Activated gamma-delta T cell treated with Interleukin-2 at 50 U/mL for 16 hours (primary cell): Measurements from ENCODE around the gene KCNH1.

Source experiments
- DNase-seq: peaks from one replicate; pipeline ENCODE4 v3.0.0-alpha.2; 2020

Gene KCNH1

DNA sequence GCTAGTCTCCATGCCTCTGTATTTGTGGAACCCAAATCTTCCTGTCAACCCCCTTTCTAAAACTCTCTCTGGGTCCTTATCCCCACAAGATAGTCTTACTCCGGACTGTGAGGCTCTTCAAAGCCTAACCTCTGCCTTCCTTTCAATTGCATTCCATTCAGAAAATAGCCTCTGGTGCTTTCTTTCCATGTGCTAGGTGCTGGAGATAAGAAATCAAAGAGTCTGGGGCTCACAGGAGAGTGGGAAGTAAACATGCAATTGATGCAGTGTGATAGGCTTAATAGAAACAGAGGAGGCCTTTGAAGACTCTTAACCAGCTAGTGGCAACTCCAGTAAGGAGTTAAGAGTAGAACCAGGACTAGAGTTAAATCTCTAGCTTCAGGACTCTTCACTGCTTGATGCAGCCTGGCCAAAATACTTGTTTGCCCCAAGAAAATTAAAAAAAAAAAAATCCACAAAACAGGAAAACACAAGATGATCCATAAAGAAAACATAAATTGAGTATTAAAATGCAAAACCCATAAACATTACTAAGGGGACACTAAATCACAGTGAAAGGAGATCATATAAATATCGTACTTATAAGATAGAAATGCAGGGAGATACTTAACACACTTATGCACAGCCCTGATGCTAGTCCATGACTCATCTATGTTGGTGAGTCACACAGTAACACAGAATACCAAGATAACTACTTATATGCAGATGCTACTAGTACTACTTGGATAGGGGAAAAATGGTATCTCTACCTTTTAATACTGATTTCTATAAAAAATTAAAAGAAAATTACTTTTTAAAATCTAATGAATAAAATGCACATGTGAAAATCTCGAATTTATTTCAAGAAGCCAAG, 341.5 kb downstream of the KCNH1 start:
- DNase-seq = no peak

DNA sequence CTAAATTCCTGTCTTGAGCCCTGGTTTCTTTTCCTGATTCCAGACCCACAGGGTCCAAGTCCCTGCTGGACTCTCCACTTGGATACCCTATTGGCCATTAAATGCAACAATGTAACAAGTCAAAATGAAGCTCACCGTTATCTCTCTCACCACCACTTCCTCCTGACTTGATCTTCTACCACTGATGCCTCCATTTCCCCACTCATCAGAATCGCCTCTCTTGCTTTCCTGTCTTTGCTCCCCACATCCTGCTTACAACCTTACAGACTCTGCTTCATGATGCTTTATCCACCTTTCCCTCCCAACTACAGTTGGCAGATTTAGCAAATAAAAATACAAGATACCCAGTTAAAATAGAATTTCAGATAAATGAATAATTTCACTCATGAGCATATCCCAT, 343.8 kb downstream of the KCNH1 start:
- DNase-seq = no peak

GRCh38 chr1:210787800-210788199, 346.1 kb downstream of the KCNH1 start:
- DNase-seq = no peak

GRCh38 chr1:210786546-210786945, 347.4 kb downstream of the KCNH1 start:
- DNase-seq = no peak

DNA sequence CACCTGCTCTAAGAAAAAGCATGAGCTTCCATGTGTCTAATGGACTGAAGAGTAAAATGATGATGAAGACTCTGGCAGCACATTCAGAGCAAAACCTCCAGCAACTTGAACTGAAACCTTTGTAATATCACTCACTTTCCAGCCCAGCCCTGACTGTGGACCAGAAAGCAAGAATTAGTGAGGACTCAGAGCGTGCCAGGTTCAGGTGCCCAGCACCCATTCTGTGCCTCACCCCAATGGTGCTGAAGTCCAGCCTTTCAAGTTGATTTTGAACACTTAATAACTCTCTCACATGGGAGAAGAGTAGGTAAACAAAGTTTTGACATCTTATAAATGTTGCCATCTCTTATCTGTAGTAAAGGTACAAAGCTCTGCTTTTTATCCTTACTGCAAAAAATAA, 350.0 kb downstream of the KCNH1 start:
- DNase-seq = no peak

- DNase-seq = no peak
Observed at GRCh38 chr1:210781652-210782051, 352.3 kb downstream of the KCNH1 start.

GRCh38 chr1:210779269-210779668, 354.7 kb downstream of the KCNH1 start:
- DNase-seq = no peak

DNA sequence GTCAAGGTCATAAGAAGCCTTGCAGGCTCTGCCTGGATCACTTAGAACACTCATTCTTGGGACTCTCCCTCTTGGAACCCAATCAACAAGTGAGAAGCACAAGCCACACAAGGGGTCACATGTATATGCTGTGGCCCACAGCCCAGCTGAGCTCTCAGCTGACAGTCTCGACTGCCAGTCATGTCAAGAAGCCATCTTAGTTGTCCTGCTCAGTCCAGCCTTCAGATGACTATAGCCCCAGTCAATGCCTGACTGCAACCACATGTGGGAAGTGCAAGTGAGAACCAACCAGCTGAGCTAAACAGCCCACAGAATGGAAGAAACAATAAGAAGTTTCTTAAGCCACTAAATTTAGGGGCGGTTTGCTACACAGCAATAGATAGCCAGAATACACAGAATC, 356.0 kb downstream of the KCNH1 start:
- DNase-seq = no peak

- DNase-seq = no peak
Observed at GRCh38 chr1:210776712-210777111, 357.2 kb downstream of the KCNH1 start.

DNA sequence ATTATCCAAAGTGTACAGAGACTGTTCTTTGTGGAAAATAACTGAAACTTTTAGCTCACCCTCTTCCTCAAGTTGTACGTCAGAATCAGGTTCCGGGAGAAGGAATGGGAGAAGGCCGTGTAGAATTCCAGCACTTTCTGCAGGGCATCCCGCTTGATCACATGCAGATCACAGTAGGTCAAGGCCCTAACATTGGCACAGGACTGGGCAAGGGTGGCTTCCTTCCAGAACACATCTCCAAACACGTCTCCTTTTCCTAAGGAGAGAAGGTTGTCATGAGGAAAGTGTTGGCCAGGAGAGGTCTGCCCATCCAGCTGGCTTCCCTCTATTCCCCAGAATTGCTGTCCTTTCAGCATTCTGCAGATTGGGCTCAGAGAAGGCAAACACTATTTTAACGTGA, 358.7 kb downstream of the KCNH1 start:
- no peak for DNase-seq

- no peak for DNase-seq
Observed at GRCh38 chr1:210773450-210773849, 360.5 kb downstream of the KCNH1 start.

- no peak for DNase-seq
Observed at GRCh38 chr1:210771131-210771530, 362.8 kb downstream of the KCNH1 start.

DNA sequence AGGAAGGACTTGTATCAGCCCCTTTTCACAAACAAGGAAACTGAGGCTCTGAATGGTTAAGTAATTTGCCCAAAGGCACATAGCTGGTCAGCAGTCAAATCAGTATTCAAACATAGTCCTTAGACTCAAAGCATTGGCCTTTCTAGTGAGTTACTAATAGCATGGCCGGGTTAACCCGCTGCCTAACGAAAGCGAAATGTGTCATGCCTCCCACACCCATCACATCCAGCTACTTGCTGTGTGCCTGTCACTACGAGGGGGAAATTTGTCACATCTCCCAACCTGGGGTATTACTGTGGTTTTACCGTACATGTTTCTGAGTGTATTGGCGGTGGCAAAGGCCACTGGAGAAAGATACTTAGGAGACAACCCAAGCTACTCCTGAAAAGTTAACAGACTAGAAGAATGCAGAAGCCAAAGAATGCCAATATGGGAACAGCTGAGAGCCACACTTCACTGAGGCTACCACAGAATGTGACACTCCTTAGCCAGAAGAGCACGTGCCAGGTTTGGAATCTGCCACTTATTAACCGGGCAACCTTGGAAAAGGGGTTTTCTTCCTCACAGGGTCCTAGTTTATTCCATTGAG, 363.5 kb downstream of the KCNH1 start:
- DNase-seq = no peak

GRCh38 chr1:210769473-210769872, 364.5 kb downstream of the KCNH1 start:
- DNase-seq = no peak

DNA sequence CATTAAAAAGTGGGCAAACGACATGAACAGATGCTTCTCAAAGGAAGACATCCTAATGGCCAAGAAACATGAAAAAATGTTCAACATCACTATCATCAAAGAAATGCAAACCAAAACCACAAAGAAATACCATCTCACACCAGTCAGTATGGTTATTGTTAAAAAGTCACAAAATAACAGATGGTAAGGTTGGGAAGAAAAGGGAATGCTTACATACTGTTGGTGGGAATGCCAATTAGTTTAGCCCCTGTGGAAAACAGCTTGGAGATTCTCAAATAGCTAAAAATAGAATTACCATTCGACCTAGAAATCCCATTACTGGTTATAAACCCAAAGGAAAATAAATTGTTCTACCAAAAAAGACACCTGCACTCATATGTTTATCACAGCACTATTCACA, 369.4 kb downstream of the KCNH1 start:
- no peak for DNase-seq

DNA sequence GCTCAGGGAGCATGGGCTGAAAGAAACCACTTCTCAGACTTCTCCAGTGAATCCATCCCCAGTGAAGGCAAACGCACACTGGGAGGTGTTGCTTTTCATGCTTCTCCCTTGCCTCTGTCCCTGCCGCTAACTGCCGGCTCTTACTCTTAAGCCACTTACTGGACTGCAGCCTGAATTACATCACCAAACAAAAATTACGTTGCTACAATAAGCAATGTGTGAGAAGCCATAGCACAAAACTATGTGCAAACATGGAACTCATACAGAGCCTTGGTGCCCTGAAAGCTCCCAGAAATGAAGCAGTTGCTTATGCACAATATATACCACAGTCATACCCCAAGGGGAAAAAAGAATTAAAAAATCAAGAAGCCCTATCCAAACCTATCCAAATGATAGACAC, 375.2 kb downstream of the KCNH1 start:
- DNase-seq = no peak

DNA sequence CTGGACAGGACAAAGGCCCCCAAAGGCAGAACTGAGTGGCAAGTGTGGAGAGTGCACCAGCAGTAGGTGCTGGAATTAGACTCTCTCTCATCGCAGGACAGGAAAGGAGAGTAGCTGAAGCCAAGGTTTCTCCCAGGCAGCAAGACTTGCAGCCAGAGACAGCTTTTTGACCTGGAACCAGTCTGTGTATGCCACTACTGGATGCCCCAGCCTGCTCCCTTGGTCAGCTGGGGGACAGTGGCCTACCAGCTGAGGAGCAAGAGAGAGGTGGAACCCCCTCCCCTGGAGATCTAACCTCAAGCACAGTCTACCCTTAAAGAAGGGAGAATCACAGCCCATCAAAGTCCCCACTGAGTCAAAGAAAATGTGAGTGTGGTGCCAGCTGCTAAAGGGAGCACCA, 375.7 kb downstream of the KCNH1 start:
- no peak for DNase-seq

GRCh38 chr1:210757677-210758076, 376.3 kb downstream of the KCNH1 start:
- no peak for DNase-seq

DNA sequence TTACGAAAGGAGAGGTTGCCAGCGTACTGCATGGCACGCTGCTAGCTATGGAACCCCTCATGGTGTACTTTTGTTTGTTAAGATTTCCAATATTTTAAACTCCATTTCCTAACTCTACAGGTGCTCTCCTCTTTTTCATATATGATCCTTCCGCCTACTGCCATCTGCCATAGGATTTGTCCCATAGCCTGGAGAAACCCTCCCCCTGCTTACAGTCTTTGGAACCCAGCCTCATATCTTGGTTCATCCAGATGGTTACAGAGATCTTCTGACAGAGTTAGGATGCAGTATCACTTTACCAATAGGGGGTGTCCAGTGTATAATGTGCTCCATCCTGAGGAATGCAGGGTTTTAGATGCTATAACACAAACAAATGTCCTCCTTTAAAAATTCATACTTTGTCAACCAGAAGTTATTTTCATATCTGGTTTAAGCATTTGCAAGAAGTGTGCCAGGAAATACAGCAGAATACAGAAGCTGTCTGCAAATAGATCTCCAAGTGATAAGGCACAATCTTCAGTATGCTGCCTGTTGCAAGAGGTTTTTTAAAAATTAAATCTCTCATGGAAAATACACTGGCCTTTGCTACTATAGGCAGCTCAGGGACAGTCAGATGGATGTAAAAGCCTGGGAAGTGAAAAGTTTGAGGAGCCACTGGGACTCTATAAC, 377.8 kb downstream of the KCNH1 start:
- DNase-seq = no peak

- DNase-seq = no peak
Observed at GRCh38 chr1:210754878-210755665, 378.9 kb downstream of the KCNH1 start.

DNA sequence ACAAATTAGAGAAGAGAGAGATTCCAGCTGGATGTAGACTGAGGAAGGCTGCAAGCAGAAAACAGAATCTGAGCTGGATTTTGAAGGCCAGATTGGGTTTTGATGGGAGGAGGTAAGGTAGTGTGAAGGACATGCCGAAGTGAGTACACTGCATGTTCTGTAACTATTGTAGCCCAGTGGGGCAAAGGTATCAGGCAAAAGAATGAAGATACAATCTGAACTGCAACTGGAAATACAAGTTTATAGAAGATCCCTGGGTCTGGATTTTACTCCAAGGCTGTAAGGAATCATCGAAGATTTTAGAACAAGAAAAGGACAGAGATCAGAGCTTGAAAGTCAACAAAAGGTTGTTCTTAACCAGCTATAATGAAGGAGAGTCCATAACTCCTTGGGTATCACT, 382.0 kb downstream of the KCNH1 start:
- no peak for DNase-seq

- no peak for DNase-seq
Observed at GRCh38 chr1:210750468-210750867, 383.5 kb downstream of the KCNH1 start.

DNA sequence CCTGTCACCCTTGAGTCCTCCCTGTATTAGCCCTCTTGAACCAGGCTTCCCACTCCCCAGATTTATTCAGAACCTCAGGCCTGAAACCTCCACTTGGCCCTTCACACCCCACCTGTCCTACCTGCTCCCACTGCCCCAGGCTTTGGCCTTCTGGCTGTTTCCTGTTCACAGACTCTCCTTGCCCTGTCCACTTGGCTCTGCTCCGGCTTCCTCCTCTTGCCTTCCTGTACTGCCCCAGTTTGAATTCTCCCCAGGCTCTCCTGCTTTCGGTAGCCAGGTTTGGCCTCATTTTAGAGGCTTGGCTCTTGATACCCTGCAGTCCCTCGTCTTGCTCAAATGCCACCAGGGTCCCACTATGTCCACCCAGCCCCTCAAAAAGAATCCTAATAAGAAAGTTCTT, 385.2 kb downstream of the KCNH1 start:
- DNase-seq = no peak
